Activated T-helper 17 cell treated with anti-CD3 and anti-CD28 coated beads, Interleukin-2, amount 50 U/mL, for 72 hours (primary cell): ENCODE data around the gene PDE11A. TPM values are rescaled to one million over a fixed set of nuclear protein-coding genes. Genes with fewer than 3 reads are reported as not detected.

Source experiments
- ATAC-seq: fragments of 150-1000 bp; cut with Tn5 transposase; replicated peaks from 2 replicates; pipeline ENCODE4 v1.10.0; 2021; ENCODE audit warnings: mild to moderate bottlenecking, moderate library complexity
- H3K27ac Mint-ChIP-seq: one replicate; pipeline ENCODE4 v1.8.0; 2022; ENCODE audit warnings: mixed read lengths
- H3K27me3 Mint-ChIP-seq: one replicate; pipeline ENCODE4 v1.8.0; 2022; ENCODE audit warnings: mixed read lengths
- H3K36me3 Mint-ChIP-seq: one replicate; pipeline ENCODE4 v1.8.0; 2022; ENCODE audit warnings: low read depth, mild to moderate bottlenecking, mixed read lengths
- H3K4me1 Mint-ChIP-seq: one replicate; pipeline ENCODE4 v1.8.0; 2022; ENCODE audit warnings: mixed read lengths
- H3K4me3 Mint-ChIP-seq: one replicate; pipeline ENCODE4 v1.8.0; 2022; ENCODE audit warnings: mild to moderate bottlenecking, mixed read lengths
- H3K9me3 Mint-ChIP-seq: one replicate; pipeline ENCODE4 v1.8.0; 2022; ENCODE audit warnings: mixed read lengths
- total RNA-seq, 2 donors: library from RNA; stranded (reverse); gene quantifications; one replicate each; pipeline ENCODE4 v1.2.3, GENCODE V29; 2022

PDE11A gene
- total RNA-seq, 2 donors from 2014 or later: 0.08 TPM; not detected in 1

DNA sequence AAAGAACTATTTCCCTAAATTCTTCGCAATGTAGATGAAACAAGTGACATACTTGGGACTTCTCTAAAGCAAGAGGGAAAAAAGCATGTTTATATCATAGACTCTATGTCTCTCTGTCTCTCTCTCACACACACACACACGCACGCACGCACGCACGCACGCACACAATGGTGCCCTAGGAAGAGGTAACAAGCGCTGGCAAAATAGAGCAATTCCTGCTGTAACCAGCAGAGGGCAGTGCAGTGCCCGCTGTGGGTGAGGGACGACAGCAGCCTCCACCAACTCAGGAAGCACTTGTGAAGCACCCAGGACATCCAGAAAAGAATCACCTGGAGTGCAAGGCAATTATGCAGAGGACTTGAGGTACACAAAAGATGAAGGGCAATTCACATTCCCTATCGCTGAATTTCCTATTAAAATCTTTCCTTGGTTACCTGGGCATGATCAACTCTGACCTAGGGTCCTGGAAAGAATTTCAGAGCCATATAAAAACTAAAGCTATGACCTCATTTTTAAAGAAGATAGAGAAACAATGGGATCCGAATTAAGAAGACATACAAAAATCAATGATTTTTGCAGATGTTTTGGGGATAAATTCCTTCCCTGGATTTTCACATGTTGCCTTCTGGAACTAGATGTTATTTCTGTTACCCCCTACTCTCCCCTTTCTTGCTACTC is 166.4 kb downstream of the PDE11A start:
- H3K27ac Mint-ChIP-seq: peak overlapping the region; percentile 29
- H3K4me3 Mint-ChIP-seq: peak overlapping the region; percentile 46
- peaks cover 3% of the 10 kb centered on the region for H3K27me3 Mint-ChIP-seq
- peaks cover 5% of the 10 kb centered on the region for H3K4me1 Mint-ChIP-seq
- no peaks in the 10 kb centered on the region for H3K9me3 Mint-ChIP-seq
- peak; percentile 93 for ATAC-seq
- H3K36me3 Mint-ChIP-seq: no peaks in the 10 kb centered on the region

DNA sequence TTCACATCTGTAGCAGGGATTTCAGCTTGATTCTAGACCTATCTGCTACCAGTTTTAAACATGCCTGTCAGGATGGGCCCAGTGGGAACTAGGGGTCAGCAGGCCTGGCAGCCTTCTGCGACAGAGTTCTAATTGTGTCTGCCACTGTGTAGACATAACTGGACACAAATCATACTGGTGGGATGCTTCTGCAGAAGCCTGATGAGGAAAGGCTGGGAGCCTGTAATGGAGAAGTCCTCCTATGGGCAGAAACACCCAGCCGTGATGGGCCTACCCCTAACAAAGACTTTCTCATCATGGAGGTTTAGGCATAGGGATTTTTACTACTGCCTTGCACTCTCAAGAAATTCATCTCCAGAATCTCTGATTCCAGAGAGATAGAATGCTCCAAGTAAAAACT is 166.9 kb downstream of the PDE11A start:
- ATAC-seq: peak; percentile 13

GRCh38 chr2:177902395-177903163 is 170.0 kb downstream of the PDE11A start:
- no peak for ATAC-seq
- Mint-ChIP-seq H3K4me3 (no peak overlapping the region), H3K27ac (no peak overlapping the region), H3K27me3 (peaks cover 3% of the 10 kb centered on the region), H3K36me3 (no peaks in the 10 kb centered on the region), H3K4me1 (no peaks in the 10 kb centered on the region), H3K9me3 (no peaks in the 10 kb centered on the region)

More for the DNA sequence above, 166.9 kb downstream of the PDE11A start:
- Mint-ChIP-seq H3K4me1 (peaks cover 5% of the 10 kb centered on the region), H3K27ac (peak overlapping the region; percentile 29), H3K36me3 (no peaks in the 10 kb centered on the region), H3K4me3 (peak overlapping the region; percentile 46), H3K27me3 (peaks cover 3% of the 10 kb centered on the region), H3K9me3 (no peaks in the 10 kb centered on the region)

DNA sequence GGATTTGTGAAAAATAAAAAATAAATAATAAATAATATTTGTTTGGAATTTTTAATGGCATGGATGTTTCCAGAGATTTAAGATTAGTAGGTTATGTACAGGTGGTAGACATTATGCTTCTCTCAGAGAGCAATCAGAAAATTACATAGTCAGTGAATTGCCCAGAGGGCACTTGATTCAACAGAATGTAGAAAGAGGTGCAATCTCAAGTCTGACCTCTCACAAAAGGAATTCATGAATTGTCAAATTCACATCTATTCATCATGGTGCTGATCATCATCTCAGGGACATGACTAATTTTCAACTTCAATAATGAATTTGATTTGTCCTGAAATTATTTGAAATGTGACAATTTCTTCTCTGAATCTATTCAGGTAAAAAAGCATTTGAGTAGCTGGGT is 172.5 kb downstream of the PDE11A start:
- Mint-ChIP-seq H3K27me3 (peaks cover 3% of the 10 kb centered on the region), H3K4me1 (no peaks in the 10 kb centered on the region), H3K4me3 (no peak overlapping the region), H3K9me3 (no peaks in the 10 kb centered on the region), H3K27ac (no peak overlapping the region), H3K36me3 (no peaks in the 10 kb centered on the region)
- no peak for ATAC-seq

DNA sequence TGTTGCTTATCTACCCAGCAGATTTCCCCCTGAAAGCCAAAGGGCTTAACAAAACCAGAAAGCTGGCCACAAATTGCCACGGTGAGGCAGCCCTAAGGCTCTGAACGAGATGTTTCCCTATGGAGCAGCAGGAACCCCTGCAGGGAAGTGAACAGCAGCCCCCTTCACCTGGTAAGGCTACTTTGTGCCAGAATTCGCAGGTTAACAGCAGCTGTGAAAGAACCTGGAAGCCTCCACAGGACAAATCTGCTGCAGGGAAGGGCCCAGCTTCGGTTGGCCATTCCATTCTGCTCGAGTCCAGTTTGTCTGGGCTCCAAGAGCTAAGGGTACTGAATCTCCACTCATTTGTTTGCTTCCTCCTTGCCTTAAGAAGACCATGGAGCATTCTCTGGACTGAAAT is 175.3 kb downstream of the PDE11A start:
- Mint-ChIP-seq H3K27me3 (peaks cover 20% of the 10 kb centered on the region), H3K4me3 (no peak overlapping the region), H3K36me3 (no peaks in the 10 kb centered on the region), H3K27ac (no peak overlapping the region), H3K9me3 (no peaks in the 10 kb centered on the region), H3K4me1 (no peaks in the 10 kb centered on the region)
- ATAC-seq: no peak

DNA sequence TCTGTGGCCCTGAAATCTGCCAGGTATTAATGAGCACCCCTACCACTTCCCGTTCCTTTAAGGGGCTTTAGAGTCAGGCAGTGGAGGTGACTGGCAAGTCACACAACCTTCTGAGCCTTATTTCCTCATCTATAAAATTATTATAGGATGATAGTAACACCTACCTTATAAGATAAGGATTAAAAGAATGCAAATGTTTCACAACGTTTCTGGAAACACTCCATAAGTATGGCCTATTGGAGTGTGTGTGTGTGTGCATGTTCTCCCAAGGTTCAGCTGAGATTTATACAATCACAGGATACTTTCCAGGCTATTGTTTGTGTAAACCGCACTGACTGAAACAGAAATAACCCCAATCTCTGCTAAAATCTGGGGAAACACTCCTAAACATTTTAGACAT is 176.0 kb downstream of the PDE11A start:
- Mint-ChIP-seq H3K27me3 (peaks cover 19% of the 10 kb centered on the region), H3K4me3 (no peak overlapping the region), H3K27ac (no peak overlapping the region), H3K9me3 (no peaks in the 10 kb centered on the region), H3K36me3 (no peaks in the 10 kb centered on the region), H3K4me1 (no peaks in the 10 kb centered on the region)
- ATAC-seq: no peak

- Mint-ChIP-seq H3K27ac (no peak overlapping the region), H3K4me1 (no peaks in the 10 kb centered on the region), H3K36me3 (no peaks in the 10 kb centered on the region), H3K27me3 (peaks cover 19% of the 10 kb centered on the region), H3K4me3 (no peak overlapping the region), H3K9me3 (no peaks in the 10 kb centered on the region)
- no peak for ATAC-seq
Observed at GRCh38 chr2:177894546-177894945, 178.0 kb downstream of the PDE11A start.

DNA sequence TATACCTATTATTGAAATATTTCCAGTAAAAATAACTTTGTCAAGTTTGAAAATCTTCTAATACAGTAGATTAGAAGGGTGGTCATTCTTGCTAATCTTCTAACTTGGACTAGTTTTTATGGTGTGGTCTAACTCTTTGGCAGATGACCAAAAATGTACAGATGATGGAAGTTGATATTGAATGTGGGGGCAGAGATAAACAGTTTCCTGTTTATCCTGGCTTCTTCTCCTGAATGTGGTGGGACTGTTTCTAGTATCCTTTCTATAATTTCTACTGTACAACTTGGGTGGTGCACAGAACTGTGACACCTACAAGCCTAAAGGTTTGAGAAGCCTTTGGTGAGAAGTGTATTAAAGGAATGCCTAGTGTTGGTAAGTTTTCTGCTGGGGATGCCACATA is 178.7 kb downstream of the PDE11A start:
- Mint-ChIP-seq H3K4me3 (no peak overlapping the region), H3K9me3 (no peaks in the 10 kb centered on the region), H3K4me1 (no peaks in the 10 kb centered on the region), H3K36me3 (no peaks in the 10 kb centered on the region), H3K27me3 (peaks cover 19% of the 10 kb centered on the region), H3K27ac (no peak overlapping the region)
- ATAC-seq: no peak

DNA sequence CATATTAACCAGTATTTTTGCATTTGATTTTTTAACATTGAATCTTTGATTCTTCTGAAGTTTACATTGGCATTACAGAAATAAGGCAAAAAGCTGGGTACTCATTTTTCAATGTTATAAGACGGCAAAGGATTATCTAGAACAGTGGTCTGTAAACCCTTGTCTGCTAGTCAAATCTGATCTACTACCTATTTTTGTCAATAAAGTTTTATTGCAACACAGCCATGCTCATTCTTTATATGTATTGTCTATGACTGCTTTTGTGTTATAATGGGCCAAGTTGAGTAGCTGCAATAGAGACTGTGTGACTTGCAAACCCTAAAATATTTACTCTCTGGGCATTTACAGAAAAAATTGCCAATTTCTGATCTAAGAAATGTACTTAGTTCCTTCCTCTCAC is 181.0 kb downstream of the PDE11A start:
- no peak for ATAC-seq
- Mint-ChIP-seq H3K27ac (no peak overlapping the region), H3K4me3 (no peak overlapping the region), H3K36me3 (no peaks in the 10 kb centered on the region), H3K9me3 (no peaks in the 10 kb centered on the region), H3K4me1 (no peaks in the 10 kb centered on the region), H3K27me3 (peaks cover 19% of the 10 kb centered on the region)

- ATAC-seq: no peak
- Mint-ChIP-seq H3K9me3 (no peaks in the 10 kb centered on the region), H3K27me3 (peaks cover 18% of the 10 kb centered on the region), H3K36me3 (no peaks in the 10 kb centered on the region), H3K27ac (no peak overlapping the region), H3K4me1 (no peaks in the 10 kb centered on the region), H3K4me3 (no peak overlapping the region)
Observed at GRCh38 chr2:177889818-177890460, 182.6 kb downstream of the PDE11A start.

DNA sequence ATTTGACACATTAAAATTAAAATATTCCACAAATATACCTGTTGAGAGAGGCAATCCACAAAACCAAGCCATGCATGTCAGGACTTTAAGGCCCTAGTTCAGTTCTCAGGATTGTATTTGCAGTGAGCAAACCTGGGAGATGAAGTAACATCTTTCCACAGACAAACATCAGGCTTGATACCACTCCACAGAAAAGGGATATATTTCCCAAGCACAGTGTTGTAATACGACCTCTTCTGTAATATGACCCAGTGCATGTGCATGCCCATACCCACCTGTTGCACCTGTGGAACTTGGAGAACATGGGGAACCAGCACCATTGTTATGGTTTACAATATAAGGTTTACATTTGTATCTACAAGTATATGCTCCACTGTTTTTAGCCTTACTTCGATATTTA is 184.0 kb downstream of the PDE11A start:
- Mint-ChIP-seq H3K36me3 (no peaks in the 10 kb centered on the region), H3K4me1 (no peaks in the 10 kb centered on the region), H3K4me3 (no peak overlapping the region), H3K27ac (no peak overlapping the region), H3K27me3 (peaks cover 9% of the 10 kb centered on the region), H3K9me3 (no peaks in the 10 kb centered on the region)
- no peak for ATAC-seq

DNA sequence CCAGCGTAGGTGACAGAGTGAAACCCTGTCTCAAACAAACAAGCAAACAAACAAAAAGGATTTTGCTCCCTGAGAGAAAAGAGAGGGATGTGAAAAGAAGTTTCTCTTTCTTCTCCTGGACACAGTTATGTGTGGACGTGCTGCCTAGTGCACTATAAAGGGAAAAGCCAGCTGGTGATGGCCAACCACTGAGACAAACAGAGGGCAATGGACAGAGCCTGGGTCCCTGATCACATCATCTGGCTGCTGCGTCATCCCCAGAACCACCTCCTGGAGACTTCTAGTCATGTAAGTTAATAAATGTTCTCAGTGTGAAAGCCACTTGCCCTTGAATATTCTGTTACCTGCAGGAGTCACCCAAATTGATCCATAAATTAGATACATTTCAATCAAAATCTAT is 184.9 kb downstream of the PDE11A start:
- no peak for ATAC-seq
- Mint-ChIP-seq H3K4me3 (no peak overlapping the region), H3K27me3 (peaks cover 8% of the 10 kb centered on the region), H3K9me3 (no peaks in the 10 kb centered on the region), H3K27ac (no peak overlapping the region), H3K4me1 (no peaks in the 10 kb centered on the region), H3K36me3 (no peaks in the 10 kb centered on the region)

- Mint-ChIP-seq H3K36me3 (no peaks in the 10 kb centered on the region), H3K9me3 (no peaks in the 10 kb centered on the region), H3K4me3 (no peak overlapping the region), H3K4me1 (no peaks in the 10 kb centered on the region), H3K27ac (no peak overlapping the region), H3K27me3 (peaks cover 7% of the 10 kb centered on the region)
- ATAC-seq: no peak
Observed at GRCh38 chr2:177886824-177887223, 185.8 kb downstream of the PDE11A start.

GRCh38 chr2:177885828-177886466 is 186.6 kb downstream of the PDE11A start:
- H3K9me3 Mint-ChIP-seq: no peaks in the 10 kb centered on the region
- ATAC-seq: no peak
- H3K27me3 Mint-ChIP-seq: peaks cover 7% of the 10 kb centered on the region
- no peak overlapping the region for H3K4me3 Mint-ChIP-seq
- H3K27ac Mint-ChIP-seq: no peak overlapping the region
- H3K4me1 Mint-ChIP-seq: no peaks in the 10 kb centered on the region
- H3K36me3 Mint-ChIP-seq: no peaks in the 10 kb centered on the region
